Neural progenitor cell (in vitro differentiated cells): Measurements from ENCODE around the gene RPUSD2. TPM values are rescaled to one million over a fixed set of nuclear protein-coding genes. Genes with fewer than 3 reads are reported as not detected.

Source experiments
- DNase-seq: peaks from one replicate; pipeline ENCODE4 v3.0.0-alpha.2; 2016; ENCODE audit warnings: low spot score
- H2AFZ ChIP-seq: fragments of 200-600 bp; sonication (generic); replicated peaks from 2 replicates; pipeline ENCODE4 v1.6.1; 2016; ENCODE audit warnings: antibody characterized with exemption
- H3F3A ChIP-seq: fragments of 200-600 bp; sonication (generic); 2 replicates; pipeline ENCODE4 v1.6.1; 2016; ENCODE audit warnings: antibody characterized with exemption, low read depth
- H3K27ac ChIP-seq: fragments of 200-600 bp; sonication (generic); 2 replicates; pipeline ENCODE4 v1.5.1; 2016; ENCODE audit warnings: mild to moderate bottlenecking
- H3K27me3 ChIP-seq: fragments of 200-600 bp; sonication (generic); 2 replicates; pipeline ENCODE4 v1.6.1; 2016; ENCODE audit warnings: mild to moderate bottlenecking, moderate library complexity
- H3K36me3 ChIP-seq: fragments of 200-600 bp; sonication (generic); 2 replicates; pipeline ENCODE4 v1.5.1; 2016
- H3K4me1 ChIP-seq: fragments of 200-600 bp; sonication (generic); 2 replicates; pipeline ENCODE4 v1.6.1; 2016; ENCODE audit warnings: mixed run types
- H3K4me2 ChIP-seq: fragments of 200-600 bp; sonication (generic); 2 replicates; pipeline ENCODE4 v1.6.1; 2016
- H3K4me3 ChIP-seq: fragments of 200-600 bp; sonication (generic); 2 replicates; pipeline ENCODE4 v1.5.1; 2016
- H3K79me2 ChIP-seq: fragments of 200-600 bp; sonication (generic); 2 replicates; pipeline ENCODE4 v1.6.1; 2016; ENCODE audit warnings: low read depth
- H3K9ac ChIP-seq: fragments of 200-600 bp; sonication (generic); 2 replicates; pipeline ENCODE4 v1.6.1; 2016
- H3K9me3 ChIP-seq: fragments of 200-600 bp; sonication (generic); 2 replicates; pipeline ENCODE4 v1.5.1; 2016; ENCODE audit warnings: low read depth
- H4K20me1 ChIP-seq: fragments of 200-600 bp; sonication (generic); 2 replicates; pipeline ENCODE4 v1.6.1; 2016; ENCODE audit warnings: low read depth
- H3K27ac Mint-ChIP-seq: 3 replicates; pipeline ENCODE4 v1.8.0; 2021; ENCODE audit warnings: mixed read lengths
- H3K27me3 Mint-ChIP-seq: 2 replicates; pipeline ENCODE4 v1.8.0; 2022; ENCODE audit warnings: low read depth, mild to moderate bottlenecking, inconsistent platforms, moderate library complexity, mixed read lengths; ENCODE audit not compliant: insufficient read depth
- H3K36me3 Mint-ChIP-seq: 3 replicates; pipeline ENCODE4 v1.8.0; 2021; ENCODE audit warnings: mixed read lengths
- H3K4me1 Mint-ChIP-seq: 3 replicates; pipeline ENCODE4 v1.8.0; 2021; ENCODE audit warnings: mixed read lengths
- H3K4me3 Mint-ChIP-seq: 3 replicates; pipeline ENCODE4 v1.8.0; 2021; ENCODE audit warnings: mild to moderate bottlenecking, moderate library complexity, mixed read lengths
- H3K9me3 Mint-ChIP-seq: 3 replicates; pipeline ENCODE4 v1.8.0; 2020; ENCODE audit warnings: mixed read lengths
- EZH2 ChIP-seq: fragments of 200-600 bp; sonication (generic); IDR thresholded peaks from 2 replicates; pipeline ENCODE4 v1.6.1; 2017; ENCODE audit warnings: antibody characterized with exemption, mild to moderate bottlenecking, moderate library complexity
- EZH2phosphoT487 ChIP-seq: fragments of 200-600 bp; sonication (generic); IDR thresholded peaks from 2 replicates; pipeline ENCODE4 v1.6.1; 2017; ENCODE audit warnings: antibody characterized with exemption
- total RNA-seq: library from RNA; depleted of rRNA; stranded (reverse); fragments of >200 nt; gene quantifications from 2 replicates; pipeline ENCODE4 v1.2.3, GENCODE V29; 2015; ENCODE audit warnings: low replicate concordance
- TF ChIP-seq, protein P1 (sequence below): fragments of 200-600 bp; sonication (generic); IDR thresholded peaks from 2 replicates; pipeline ENCODE4 v1.5.1; 2017; ENCODE audit warnings: antibody characterized with exemption, mild to moderate bottlenecking

Gene RPUSD2, protein sequence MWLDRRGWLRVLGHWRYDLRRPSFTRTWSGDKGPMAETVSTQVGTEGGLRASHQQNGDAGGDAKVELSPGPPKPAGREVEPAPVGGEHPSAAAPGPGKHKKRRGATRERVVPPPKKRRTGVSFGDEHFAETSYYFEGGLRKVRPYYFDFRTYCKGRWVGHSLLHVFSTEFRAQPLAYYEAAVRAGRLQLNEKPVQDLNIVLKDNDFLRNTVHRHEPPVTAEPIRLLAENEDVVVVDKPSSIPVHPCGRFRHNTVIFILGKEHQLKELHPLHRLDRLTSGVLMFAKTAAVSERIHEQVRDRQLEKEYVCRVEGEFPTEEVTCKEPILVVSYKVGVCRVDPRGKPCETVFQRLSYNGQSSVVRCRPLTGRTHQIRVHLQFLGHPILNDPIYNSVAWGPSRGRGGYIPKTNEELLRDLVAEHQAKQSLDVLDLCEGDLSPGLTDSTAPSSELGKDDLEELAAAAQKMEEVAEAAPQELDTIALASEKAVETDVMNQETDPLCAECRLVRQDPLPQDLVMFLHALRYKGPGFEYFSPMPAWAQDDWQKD
- 5.0 and 13.7 TPM in 2 replicates for total RNA-seq

- Histone ChIP-seq H3K4me2 (peak within 1 kb of the TSS; percentile 90), H3K27ac (no peak within 1 kb of the TSS), H3K4me1 (peaks cover 11% of the 10 kb centered on the region), H2AFZ (peak within 1 kb of the TSS; percentile 90), H3F3A (peaks cover 6% of the 10 kb centered on the region), H3K79me2 (peaks cover 28% of the 10 kb centered on the region), H3K4me3 (peak within 1 kb of the TSS; percentile 88), H3K36me3 (no peaks in the 10 kb centered on the region), H3K9ac (peak within 1 kb of the TSS; percentile 68), H3K27me3 (no peaks in the 10 kb centered on the region), H3K9me3 (no peaks in the 10 kb centered on the region), H4K20me1 (peaks cover 12% of the 10 kb centered on the region)
- Mint-ChIP-seq H3K27ac (peak within 1 kb of the TSS; percentile 55), H3K9me3 (no peaks in the 10 kb centered on the region), H3K27me3 (no peaks in the 10 kb centered on the region), H3K36me3 (peaks cover 12% of the 10 kb centered on the region), H3K4me3 (peak within 1 kb of the TSS; percentile 96), H3K4me1 (peaks cover 36% of the 10 kb centered on the region)
- TF ChIP-seq EZH2phosphoT487, result no peak
- TF ChIP-seq, protein P1, sequence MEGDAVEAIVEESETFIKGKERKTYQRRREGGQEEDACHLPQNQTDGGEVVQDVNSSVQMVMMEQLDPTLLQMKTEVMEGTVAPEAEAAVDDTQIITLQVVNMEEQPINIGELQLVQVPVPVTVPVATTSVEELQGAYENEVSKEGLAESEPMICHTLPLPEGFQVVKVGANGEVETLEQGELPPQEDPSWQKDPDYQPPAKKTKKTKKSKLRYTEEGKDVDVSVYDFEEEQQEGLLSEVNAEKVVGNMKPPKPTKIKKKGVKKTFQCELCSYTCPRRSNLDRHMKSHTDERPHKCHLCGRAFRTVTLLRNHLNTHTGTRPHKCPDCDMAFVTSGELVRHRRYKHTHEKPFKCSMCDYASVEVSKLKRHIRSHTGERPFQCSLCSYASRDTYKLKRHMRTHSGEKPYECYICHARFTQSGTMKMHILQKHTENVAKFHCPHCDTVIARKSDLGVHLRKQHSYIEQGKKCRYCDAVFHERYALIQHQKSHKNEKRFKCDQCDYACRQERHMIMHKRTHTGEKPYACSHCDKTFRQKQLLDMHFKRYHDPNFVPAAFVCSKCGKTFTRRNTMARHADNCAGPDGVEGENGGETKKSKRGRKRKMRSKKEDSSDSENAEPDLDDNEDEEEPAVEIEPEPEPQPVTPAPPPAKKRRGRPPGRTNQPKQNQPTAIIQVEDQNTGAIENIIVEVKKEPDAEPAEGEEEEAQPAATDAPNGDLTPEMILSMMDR, result no peak
- TF ChIP-seq EZH2, result no peak
- peak; percentile 95 for DNase-seq
These were observed at the start of gene RPUSD2 for GRCh38 chr15:40569129-40569953. Gene RPUSD2 (plus strand): TSS chr15:40569299. CDS start chr15:40569338, 39 bp downstream.

- DNase-seq, result no peak
- Mint-ChIP-seq H3K9me3 (no peaks in the 10 kb centered on the region), H3K4me3 (no peak overlapping the region), H3K36me3 (no peaks in the 10 kb centered on the region), H3K27ac (no peak overlapping the region), H3K4me1 (peaks cover 6% of the 10 kb centered on the region), H3K27me3 (peaks cover 3% of the 10 kb centered on the region)
- H3K27ac ChIP-seq, result no peak overlapping the region
- H3K4me1 ChIP-seq, result no peaks in the 10 kb centered on the region
- H3K4me3 ChIP-seq, result no peak overlapping the region
- H3K36me3 ChIP-seq, result no peaks in the 10 kb centered on the region
- no peak overlapping the region for H2AFZ ChIP-seq
- H3K27me3 ChIP-seq, result peaks cover 6% of the 10 kb centered on the region
- TF ChIP-seq, protein P1, result no peak
- no peak for TF ChIP-seq EZH2phosphoT487
- no peak for TF ChIP-seq EZH2
- H3K9ac ChIP-seq, result no peak overlapping the region
- H3K4me2 ChIP-seq, result no peak overlapping the region
- no peaks in the 10 kb centered on the region for H3K9me3 ChIP-seq
- H4K20me1 ChIP-seq, result no peaks in the 10 kb centered on the region
- H3K79me2 ChIP-seq, result no peaks in the 10 kb centered on the region
- H3F3A ChIP-seq, result no peaks in the 10 kb centered on the region
These were observed 45.5 kb upstream of the RPUSD2 start for GRCh38 chr15:40523611-40524010.

DNA sequence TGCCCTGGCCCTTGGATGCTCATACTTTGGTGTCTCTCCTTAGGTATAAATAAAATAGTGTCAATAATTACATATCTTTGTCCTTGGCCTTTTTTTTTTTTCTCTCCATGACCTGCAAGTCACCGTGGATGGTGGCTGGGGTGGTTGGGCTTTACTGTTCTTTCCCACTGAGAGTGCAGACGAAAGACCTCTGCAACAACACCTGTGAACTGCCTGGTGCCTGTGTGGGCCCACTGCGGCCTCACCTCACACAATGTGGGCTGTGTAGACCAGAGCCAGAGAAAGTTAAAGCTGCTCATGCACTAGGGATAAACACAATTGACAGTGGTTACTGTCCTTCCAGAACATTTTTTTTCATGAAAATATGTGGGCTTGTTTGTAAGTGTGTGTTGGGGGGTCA, 43.2 kb upstream of the RPUSD2 start:
- Histone ChIP-seq H3F3A (no peaks in the 10 kb centered on the region), H3K4me2 (no peak overlapping the region), H3K79me2 (no peaks in the 10 kb centered on the region), H3K9me3 (no peaks in the 10 kb centered on the region), H3K36me3 (no peaks in the 10 kb centered on the region), H3K27ac (no peak overlapping the region), H3K4me3 (no peak overlapping the region), H3K9ac (no peak overlapping the region), H4K20me1 (no peaks in the 10 kb centered on the region), H3K4me1 (no peaks in the 10 kb centered on the region), H2AFZ (no peak overlapping the region), H3K27me3 (peaks cover 6% of the 10 kb centered on the region)
- TF ChIP-seq, protein P1, result no peak
- TF ChIP-seq EZH2, result no peak
- TF ChIP-seq EZH2phosphoT487, result no peak
- no peaks in the 10 kb centered on the region for H3K9me3 Mint-ChIP-seq
- peaks cover 8% of the 10 kb centered on the region for H3K27me3 Mint-ChIP-seq
- DNase-seq, result no peak
- no peaks in the 10 kb centered on the region for H3K36me3 Mint-ChIP-seq
- peak overlapping the region; percentile 28 for H3K27ac Mint-ChIP-seq
- no peaks in the 10 kb centered on the region for H3K4me1 Mint-ChIP-seq
- H3K4me3 Mint-ChIP-seq, result no peak overlapping the region
